Stimulated activated CD4-positive, alpha-beta T cell treated with anti-CD3 and anti-CD28 coated beads, Interleukin-4, amount 100 ng/mL, for 48 hours (primary cell): ENCODE results near the gene SPINT1.
"Not testable (repeated sequence)": the region's sequence is repeated elsewhere in the genome, so short reads cannot be mapped to it uniquely, and the experiment has no call there.

Experiments used
- DNase-seq, 2 donors: peaks; one replicate each; pipeline ENCODE4 v3.0.0-alpha.2; 2020; ENCODE audit warnings: low read depth in 2 of 2

The SPINT1 gene

DNA sequence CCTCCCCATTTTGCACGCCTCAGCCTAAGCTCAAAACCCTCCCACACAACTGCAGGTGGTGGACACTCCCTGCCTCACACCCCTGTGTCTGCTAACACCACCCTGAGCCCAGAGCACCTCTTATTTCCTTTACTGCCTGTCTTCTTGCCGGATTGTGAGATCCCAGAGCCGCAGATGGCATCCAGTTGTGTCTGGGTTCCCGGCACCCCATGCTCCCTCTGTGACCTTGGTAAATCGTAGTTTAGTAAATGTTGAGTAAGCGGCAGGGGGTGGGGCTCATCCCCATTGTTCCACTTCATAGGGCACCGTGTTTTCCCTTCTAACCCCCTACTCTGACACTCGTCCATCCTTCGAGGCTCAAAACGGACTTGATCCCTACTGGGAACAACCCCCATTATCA lies 14.9 kb downstream of the SPINT1 start:
- DNase-seq = no peak

DNA sequence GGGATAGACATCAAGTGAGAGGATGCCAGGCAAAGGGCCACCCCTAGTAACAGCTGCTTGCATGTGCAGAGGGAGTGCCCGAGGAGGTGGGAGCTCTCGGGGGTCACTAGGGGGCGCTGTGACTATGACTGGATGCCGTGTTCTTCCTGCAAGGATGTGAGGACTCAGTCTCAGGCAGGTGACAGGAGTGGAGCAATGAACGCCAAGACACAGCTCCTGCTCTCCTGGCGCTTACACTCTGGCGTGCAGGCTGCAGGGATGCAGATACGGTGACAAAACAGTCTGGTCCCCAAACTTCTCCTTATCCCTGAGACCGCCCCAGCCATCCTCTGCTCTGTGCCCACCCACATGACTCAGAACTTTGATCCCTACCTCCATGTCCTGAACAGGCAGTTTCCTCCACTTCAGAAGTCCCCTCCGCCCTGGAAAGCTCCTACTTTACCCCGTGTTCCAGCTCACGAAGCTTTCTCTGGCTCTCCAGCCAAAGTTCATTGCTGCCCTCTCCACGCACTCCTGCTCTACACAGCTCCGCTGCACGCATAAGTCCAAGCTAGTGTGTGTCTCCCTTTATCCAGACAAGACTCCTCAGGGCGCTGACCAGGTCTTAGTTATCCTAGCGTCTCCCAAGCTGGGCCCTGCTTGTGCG lies 15.5 kb downstream of the SPINT1 start:
- peak; percentile 84 to 91 for DNase-seq

DNA sequence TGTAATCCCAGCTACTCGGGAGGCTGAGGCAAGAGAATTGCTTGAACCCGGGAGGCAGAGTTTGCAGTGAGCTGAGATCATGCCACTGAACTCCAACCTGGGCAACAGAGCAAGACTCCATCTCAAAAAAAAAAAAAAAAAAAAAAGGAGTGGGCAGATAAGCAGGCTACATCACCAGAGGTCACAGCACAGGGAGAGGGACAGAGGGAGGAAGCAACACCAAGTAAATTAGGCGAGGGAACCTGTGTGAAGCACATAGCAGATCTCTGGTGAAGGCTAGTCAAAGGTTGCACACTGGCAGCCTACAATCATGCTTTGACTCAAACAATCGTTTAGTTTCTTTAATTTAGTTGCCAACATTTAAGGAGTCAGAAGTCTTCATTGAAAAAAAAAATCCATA lies 17.3 kb downstream of the SPINT1 start:
- DNase-seq = not testable (repeated sequence)

DNA sequence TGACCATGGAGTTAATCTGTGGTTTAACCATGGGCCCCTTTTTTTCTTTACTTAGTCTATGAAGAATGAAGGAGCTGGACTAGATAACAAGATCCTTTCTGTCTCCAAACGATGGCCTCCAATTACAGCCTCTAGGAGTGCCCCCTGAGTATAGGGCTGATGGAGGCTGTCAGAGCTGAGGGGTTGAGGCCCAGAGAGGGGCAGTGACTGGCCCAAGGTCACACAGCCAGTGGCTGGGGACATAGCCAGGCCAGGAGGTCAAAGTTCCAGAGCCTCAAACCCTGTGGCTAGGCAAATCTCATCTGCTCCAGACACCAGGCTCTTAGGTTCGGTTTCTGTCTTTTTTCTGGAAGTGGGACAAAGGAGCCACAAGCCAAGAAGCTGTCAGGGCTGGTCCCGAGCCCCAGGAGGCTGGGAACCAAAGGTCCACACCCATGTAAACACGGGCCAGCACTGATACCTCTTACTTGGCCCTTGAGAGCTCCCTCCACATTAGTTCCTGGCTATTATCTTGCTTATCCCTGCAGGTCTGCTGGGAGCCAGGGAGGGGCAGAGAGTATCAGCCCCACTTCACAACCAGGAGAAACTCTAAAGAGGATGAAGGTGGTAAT lies 19.9 kb downstream of the SPINT1 start:
- DNase-seq = no peak

DNA sequence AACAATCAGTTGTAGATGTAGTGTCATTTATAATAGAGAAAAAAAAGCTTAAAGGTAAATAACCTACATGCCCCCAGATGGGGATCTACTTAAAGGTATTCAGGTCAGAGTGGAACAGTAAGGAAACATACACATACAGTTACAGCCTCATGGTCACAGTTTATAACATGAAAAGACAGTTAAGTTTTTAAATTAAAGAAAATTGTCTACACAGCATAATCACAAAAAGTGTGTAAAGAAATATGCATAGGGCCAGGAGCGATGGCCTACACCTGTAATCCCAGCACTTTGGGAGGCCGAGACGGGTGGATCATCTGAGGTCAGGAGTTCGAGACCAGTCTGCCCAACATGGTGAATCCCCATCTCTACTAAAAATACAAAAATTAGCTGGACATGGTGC lies 23.4 kb downstream of the SPINT1 start:
- no peak for DNase-seq

DNA sequence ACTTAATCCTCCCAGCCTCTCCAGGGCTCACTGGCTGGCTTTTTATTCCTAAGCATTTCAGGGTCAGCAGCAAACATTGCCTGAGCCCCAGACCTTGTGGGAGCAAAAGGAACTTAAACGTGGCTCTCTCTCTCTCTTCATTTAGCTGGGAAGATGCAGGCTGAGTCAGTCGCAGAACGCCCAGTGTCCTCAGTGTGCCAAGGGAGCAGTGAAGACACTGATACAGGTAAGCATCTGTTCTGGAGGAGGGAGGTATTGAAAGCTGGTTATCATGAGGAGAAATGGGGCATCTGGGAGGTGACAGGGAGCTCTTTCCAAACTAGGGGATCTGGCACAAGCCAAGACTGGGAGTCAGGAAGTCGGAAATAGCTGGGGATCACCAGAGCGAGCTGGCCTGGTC lies 25.8 kb downstream of the SPINT1 start:
- DNase-seq = no peak

DNA sequence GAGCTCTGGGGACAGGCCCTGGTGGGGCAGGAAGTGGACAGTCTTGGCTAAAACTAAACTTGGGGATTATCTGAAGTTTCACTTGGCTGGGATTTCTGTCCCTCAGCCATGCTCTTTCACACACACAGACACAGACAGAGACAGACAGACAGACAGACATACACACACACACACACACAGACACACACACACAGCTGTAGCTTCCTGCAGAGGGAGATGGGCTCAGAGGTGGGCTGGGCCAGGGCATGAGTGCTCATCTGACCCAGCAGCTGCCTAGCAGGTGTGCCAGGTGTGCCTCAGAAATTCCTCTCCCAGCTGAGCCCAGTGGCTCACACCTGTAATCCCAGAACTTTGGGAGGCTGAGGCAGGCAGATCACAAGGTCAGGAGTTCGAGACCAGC lies 26.9 kb downstream of the SPINT1 start:
- DNase-seq = no peak

DNA sequence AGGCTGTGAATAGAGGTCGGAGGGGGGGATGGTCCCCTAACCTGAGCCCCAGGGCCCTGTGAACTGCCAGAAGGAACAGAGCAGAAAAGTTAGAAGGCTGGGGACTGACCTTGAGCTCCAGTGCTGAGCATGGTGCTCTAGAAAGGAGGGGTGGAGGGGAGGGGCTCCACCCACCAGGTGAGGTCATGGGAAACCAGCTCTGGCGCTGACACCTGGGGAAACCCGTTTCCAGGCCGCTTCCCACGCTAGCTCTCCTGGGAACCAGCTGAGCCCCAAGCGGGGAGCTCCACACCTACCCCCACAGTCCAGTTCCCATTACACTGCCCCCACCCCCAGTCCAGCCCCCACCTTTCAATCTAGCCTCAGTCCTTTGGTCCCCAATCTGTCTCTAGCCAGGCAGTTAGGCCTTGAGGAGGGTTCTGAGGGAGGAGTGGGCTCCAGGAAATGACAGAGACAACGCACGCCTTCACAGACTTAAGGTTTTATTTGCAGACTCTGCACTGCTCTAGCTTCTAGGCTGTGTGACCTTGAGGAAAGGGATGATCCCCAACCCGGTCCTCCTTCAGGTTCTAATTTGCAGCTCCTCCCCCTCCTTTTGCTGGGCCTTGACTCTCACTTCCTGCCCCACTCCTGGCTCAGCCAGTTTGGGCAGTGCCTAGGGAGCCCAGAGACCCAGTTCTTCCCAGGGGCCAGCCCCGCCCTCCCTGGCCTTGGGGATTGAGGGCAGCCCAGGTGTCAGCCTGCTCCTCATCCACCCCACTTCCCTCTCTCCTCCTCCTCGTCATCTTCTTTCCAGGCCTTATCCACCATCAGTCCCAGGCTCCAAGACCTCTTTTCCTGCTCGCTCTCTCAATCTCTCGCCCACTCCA lies 28.1 kb downstream of the SPINT1 start:
- no peak for DNase-seq

DNA sequence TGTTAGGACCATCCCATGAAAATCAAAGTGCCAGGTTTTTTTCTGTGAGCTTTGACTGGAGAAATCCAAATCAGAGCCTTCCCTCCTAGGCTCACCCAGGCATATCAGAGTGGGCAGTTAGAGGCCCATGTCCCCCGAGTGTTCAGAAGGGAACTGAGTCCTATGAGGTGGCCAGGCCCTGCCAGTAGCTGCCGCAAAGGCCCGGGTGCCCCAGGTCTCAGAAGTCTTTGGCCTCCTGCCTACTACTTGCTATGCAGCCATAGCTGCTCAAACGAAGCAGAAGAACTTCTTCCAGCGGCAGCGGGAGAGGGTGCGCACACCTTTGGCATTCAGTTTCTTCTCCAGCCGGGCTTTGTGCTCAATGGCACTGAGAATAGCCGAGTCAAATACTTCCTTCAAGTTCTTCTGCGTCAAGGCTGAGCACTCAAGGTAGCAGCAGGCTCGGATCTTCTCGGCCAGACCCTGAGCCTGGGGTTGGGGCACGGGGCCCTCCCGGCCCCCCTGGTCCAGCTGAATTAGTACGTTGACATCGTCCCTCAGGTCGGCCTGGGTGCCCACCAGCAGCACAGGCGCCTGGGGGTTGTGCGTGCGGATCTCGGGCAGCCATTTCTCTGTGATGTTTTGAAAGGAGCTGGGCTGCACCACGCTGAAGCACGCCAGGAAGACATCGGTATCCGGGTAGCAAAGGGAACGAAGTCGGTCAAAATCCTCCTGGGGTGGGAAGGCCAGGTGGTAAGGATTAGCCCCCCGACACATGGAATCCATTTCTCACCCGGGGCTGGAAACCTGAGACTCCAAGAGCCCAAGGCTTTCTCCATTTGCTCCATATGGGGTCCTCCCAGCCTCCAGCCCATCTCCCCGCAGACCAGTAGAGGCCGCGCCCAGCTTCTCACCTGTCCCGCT lies 29.2 kb downstream of the SPINT1 start:
- DNase-seq = no peak

DNA sequence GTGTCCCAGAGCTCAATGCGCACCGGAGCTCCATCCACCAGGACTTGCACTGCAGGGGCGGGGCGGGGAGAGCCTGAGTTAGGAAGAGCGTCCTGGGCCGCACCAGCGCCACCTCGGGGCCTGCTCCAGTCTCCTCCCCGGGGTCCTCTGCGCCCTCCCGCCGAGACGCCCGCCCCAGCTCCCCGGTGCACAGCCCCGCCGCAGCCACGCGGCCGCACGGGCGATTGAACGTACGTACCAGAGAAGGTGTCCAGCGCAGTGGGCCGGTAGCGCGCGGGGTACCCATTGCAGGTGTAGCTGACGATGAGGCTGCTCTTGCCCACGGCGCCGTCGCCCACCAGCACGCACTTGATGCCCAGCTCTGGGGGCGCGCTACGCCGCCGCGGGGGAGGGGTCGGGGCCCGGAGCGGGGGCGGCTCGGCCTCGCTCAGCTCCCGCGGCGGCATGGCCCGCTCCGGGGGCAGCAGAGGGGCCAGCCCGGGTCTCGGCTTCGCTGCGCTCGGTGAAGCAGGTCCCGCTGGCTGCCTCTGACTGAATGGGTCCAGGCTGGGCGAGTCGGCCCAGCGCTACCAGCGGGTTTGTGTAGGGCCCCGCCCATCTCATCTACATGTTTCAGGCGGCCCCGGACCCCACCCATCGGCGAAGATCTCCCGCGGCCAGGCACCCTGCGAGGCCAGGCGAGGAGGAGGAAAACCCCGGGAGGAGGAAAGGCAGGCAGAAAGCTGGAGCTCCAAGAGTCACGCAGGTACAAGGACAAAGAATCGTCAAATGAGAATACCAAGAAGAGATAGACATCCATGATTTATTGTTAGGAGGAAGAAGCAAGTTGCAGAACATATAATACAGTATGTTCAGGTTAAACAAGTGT lies 30.1 kb downstream of the SPINT1 start, which contains the start of gene RHOV:
RHOV (minus strand) TSS at position 541 of the 868 bp plus-strand sequence; CDS start at position 446, 95 bp downstream.
- peak; percentile 39 to 44 for DNase-seq

DNA sequence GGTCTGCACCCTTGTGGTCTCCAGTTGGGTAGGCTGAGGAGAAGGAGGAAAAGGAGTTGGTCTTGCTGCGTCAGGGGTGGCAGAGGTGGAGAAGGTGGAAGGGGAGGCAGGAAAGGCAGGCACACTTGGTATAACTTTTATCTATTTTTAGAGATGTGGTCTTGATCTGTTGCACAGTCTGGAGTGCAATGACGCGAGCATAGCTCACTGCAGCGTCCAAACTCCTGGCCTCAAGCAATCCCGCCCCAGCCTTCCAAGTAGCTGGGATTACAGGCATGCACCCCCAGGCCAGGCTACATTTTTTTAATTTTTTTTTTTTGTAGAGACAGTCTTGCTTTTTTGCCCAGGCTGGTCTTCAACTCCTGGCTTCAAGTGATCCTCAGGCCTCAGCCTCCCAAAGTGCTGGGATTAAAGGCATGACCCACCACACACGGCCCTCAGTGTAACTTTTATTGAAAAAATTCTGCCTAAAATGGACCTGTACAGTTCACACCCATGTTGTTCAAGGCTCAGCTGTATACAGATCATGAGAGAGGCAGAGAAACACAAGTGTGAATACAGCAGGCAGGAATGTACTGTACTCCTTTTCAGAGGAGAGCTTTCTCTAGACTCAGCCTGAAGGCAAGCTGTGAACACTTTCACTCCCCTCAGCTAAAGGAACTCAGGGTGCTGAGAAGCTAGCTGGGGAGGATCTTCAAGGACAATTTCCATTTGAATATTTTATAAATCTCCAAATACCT lies 32.3 kb downstream of the SPINT1 start:
- DNase-seq = no peak

DNA sequence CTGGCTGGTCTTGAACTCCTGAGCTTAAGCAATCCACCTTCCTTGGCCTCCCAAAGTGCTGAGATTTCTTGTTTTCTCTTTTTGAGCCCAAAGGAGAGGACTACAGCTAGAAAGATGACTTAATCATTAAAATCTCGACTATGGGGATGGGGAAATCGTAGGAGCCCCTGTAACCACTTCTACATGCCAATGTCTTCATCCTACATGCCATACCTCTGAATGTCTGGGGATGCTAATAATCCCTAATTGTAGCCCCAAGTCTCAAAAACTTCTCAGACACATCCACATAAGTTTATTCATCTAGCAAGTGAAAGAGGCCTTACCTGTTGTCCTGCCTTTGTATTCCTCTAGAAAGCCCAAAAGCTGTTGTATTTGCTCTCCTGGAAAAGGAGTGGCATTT lies 33.8 kb downstream of the SPINT1 start:
- DNase-seq = no peak

DNA sequence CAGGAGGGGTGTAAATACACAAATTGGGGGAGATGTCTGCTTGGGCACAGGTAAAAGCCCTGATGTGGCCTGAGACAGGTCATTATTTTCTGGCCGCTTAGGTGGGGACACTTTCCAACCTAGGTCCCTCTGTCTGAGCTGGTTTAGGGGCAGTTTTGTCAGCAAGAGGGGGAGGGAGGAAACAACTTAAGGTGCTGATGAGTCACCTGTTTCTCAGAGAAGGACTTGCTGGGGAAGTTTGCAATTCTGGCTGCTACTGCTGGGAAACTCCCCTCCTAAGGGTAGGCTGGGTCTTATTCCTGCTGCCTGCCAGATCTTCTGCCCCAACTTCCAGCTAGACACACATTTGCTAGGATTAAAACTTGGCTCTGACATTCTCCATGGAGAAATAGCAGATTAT lies 34.9 kb downstream of the SPINT1 start:
- DNase-seq = no peak

DNA sequence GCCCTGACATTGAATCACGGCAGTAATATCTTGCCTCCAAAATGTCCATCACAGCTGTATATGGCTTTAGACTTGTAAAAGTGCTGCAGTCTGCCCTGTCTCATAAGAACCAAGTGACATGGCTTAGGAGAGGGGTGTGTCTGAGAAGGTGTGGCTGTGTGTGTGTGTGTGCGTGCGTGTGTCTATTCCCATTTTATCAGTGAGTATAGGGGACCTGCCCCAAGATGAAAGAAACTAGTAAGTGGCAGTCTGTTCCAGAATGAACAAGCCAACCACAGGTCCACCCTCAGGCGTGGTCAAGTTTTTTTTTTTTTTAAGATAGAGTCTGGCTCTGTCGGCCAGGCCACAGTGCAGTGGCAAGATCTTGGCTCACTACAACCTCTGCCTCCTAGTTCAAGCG lies 35.8 kb downstream of the SPINT1 start:
- DNase-seq = no peak

DNA sequence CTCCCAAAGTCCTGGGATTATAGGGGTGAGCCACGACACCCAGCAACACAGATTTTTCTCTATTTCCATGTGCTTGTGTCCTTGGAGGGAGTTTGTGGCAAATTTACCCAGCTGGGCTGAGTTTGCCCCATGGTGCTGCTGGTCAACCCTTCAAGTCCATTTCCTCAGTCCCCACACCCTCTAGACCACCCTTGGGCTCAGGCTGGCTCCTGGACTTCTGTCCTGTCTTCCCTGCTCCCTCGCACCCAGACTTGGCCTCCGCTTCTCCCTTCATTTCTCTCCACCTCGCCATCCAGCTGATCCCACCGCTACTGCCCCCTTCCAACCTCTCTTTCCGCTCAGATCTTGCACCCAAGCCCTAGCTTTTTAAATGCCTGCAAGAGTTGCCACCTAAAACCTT lies 37.5 kb downstream of the SPINT1 start:
- DNase-seq = no peak

DNA sequence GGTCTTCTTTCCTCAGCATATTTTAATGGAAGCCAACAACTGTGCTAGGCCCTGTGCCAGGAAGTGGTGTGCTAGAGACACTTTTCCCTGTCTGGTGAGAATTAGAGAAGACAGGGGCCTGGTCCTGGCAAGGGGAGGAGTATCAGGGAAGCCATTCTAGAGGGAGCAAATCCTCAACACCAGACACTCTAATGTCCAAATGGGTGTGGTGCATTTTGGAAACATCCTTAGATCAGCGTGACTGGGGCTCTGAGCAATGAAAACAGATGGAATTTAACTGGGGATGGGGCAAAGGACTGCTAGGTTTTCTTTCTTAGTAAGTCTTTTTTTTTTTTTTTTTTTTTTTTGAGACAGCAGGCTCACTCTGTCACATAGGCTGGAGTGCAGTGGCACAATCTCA lies 42.7 kb downstream of the SPINT1 start:
- no peak for DNase-seq

DNA sequence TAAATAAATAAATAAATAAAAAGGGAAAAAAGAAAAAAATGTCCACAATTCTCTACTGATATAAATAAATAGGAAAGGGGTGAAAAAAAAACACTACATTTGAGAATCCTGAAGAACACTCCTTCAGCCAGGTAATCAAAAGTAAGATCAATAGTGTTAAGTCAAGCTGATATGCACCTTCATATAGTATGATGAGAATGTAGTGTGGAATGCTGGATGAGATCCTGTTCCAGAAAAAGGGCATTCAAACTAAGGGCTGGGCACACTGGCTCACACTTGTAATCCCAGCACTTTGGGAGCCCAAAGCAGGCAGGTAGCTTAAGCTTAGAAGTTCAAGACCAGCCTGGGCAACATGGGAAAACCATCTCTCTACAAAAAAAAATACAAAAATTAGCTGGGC lies 45.3 kb downstream of the SPINT1 start:
- DNase-seq = no peak

DNA sequence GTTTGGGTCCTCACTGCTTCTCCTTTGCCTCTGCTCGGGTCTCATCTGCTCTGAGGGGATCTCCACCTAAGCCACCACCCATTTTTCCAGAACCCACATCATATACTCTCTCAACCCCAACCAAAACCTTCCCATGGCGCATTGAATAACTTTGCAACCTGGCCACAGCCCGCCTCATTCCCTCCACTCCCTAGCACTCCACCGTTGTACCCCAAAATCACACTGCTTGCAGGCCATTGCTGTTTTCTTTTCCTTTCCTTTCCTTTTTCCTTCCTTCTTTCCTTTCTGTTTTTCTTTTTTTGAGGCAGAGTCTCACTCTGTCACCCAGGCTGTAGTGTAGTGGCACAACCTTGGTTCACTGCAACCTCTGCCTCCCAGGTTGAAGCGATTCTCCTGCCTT lies 47.3 kb downstream of the SPINT1 start:
- no peak for DNase-seq

DNA sequence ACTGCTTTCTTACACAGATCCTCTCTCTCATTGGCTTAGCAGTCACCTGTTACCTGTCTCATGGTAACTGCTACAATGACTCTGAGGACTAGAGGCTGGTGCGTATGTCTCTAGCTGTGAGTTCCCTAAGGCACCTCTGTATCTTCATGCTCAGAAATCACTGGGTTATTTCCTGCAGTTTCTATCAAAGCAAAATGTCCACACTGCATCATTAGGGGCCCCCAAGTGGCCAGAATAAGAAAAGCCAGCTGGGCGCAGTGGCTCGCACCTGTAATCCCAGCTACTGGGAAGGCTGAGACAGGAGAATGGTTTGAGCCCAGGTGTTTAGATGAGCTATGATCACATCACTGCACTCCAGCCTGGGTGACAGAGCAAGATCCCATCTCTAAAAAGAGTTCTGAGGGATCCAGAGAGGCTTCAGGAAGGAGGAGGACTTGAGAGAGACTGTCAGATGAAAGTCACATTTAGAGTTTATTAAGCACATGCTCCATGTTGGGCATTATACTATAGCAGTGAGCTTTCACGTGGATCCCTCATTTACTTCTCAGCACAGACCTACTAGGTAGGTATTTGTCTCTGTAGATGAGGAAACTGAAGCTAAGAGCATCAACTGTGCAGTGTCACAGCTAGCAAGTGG lies 48.1 kb downstream of the SPINT1 start:
- DNase-seq = no peak
